Stimulated activated CD4-positive, alpha-beta T cell treated with anti-CD3 and anti-CD28 coated beads, Interleukin-4, amount 100 ng/mL, for 48 hours (primary cell): ENCODE measurements around the gene ZNF615.
"Not testable (repeated sequence)": the region's sequence is repeated elsewhere in the genome, so short reads cannot be mapped to it uniquely, and the experiment has no call there.

Experiments
- DNase-seq, 2 donors: peaks; one replicate each; pipeline ENCODE4 v3.0.0-alpha.2; 2020; ENCODE audit warnings: low read depth in 2 of 2

ZNF615 gene

DNA sequence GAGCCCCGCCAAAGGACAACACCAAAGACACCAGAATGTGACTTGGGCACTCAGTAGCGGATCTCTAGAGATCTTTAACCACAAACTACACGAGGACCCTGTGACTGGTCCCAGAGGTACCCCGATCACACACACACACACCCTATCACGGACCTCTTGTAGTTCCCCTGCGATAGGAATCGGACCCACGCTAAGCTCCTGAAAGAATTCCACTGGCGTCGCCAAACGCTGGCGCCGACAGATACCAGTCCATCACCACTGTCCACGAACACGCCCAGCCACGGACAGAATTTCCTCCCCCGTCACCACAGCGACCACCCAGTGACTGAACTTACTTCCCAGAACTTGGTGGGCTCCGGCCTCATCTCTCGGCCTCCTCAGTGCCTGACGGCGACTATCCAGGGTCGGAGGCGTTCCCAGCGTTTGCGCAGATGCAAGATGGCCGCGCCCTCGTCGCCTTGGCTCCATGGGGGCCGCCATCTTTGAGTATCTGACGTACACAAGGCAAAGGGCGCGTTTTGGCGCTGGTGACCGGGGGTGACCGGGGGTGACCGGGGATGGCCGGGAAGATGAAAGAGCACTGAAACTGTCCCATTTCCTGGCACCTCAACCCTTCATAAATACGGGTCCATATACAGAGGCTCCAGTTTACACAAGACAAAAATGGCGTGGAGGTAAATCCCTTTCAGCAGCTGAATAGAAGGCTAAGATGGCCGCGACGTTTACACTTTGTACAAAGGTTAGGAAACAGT is at the start of gene ZNF615:
ZNF615 (minus strand) TSS at position 406 of the 752 bp plus-strand sequence. CDS start 4,500 bp downstream, outside the sequence.
- peak; percentile 83 for DNase-seq

GRCh38 chr19:52056480-52056879 is 48.5 kb upstream of the ZNF615 start:
- not testable (repeated sequence) for DNase-seq

DNA sequence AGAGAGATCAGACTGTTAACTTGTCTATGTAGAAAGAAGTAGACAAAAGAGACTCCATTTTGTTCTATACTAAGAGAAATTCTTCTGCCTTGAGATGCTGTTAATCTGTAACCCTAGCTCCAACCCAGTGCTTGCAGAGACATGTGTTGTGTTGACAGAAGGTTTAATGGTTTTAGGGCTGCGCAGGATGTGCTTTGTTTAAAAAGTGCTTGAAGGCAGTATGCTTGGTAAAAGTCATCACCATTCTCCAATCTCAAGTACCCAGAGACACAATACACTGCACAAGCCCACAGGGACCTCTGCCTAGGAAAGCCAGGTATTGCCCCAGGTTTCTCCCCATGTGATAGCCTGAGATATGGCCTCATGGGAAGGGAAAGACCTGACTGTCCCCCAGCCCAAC is 43.7 kb upstream of the ZNF615 start:
- DNase-seq: not testable (repeated sequence)

GRCh38 chr19:52048555-52049501 is 40.8 kb upstream of the ZNF615 start, which contains the start of gene ZNF432:
Gene ZNF432, minus strand, starts transcription at chr19:52048838. Its CDS starts 1,970 bp downstream, at chr19:52046868.
- DNase-seq: peak; percentile 66 to 77

DNA sequence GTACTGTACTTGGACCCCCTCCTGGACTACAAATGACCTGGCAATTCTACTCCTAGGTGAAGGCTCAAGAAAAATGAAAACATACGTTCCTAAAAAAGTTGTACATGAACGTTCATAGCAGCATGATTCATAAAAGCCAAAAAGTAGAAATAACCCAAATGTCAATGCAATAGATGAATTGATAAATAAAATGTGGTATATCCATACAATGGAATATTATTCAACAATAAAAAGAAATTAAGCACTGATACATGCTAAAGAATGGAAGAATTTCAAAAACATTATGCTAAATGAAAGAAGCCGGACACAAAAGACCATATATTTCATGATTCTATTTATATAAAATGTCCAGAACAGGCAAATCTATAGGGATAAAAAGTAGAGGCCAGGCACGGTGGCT is 31.2 kb upstream of the ZNF615 start:
- DNase-seq: no peak

DNA sequence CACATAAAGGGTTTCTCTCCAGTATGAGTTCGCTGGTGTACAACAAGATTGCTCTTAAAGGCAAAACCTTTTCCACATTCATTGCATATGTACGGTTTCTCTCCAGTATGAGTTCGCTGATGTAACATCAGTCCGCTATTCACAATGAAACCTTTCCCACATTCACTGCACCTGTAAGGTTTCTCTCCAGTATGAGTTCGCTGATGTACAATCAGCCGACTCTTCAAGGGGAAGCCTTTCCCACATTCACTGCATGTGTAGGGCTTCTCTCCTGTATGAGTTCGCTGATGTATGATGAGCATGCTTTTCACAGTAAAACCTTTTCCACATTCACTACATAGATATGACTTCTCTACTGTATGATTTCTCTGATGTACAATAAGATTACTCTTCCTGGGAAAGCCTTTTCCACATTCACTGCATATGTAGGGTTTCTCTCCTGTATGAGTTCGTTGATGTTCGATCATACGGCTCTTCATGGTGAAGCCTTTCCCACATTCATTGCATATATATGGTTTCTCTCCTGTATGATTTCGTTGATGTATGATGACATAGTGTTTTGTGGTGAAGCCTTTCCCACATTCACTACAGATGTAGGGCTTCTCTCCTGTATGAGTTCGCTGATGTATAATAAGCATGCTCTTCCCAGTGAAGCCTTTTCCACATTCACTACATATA is 26.2 kb upstream of the ZNF615 start:
- DNase-seq: no peak

DNA sequence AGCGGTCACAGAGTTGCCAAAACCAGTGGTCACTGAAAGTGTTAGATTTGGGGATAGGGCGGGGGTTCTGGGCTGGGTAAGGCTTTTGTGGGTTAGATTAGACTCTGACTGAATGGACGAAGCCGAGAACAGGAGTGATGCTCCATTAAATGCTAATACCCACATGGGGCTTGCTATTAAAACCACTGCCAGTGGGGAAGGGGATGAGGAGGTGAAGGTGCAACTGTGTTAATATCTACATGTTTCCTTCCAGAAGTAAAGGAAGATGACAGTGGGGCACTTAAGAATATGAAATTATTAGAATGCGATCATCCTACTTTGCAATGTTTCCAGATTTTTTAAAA is 20.7 kb upstream of the ZNF615 start:
- DNase-seq: no peak

DNA sequence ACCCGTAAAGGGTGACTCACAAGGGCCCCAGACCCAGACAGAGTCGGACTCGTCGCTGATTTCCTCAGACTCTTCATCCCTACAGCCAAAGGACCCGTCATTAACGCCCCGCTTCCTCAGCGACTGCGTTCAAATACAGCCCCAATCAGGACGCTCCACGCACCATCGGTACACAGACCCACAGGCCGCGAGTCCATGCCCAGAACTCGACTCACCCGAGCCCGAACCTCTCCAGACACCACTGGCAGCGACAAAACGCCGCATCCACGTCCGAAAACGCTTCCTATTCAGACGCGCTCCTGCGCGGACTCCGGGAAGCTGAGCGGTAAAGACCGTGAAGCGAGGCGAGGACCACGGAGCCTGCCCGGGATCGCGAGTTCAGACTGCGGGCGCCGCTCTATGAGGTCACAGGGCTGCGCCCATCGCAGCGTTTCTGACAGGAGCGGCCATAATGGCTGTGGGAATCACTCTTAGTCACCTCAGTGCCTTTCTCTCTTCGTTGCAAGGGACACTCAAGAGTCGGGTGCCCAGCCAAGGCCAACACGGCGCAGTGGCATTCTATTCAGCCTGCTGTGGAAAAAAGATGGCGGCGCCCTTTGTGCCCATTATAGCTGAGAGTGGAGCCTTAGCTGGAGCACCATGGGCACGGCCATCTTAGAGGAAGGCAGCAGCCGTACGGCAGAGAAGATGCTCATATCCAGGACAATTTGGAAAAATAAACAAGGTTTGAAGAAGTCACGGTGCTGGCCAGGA is 20.2 kb upstream of the ZNF615 start, which contains the start of gene ZNF614:
ZNF614 (minus strand) TSS at position 353 of the 753 bp plus-strand sequence. CDS start 2,634 bp downstream, outside the sequence.
- peak; percentile 77 to 82 for DNase-seq

DNA sequence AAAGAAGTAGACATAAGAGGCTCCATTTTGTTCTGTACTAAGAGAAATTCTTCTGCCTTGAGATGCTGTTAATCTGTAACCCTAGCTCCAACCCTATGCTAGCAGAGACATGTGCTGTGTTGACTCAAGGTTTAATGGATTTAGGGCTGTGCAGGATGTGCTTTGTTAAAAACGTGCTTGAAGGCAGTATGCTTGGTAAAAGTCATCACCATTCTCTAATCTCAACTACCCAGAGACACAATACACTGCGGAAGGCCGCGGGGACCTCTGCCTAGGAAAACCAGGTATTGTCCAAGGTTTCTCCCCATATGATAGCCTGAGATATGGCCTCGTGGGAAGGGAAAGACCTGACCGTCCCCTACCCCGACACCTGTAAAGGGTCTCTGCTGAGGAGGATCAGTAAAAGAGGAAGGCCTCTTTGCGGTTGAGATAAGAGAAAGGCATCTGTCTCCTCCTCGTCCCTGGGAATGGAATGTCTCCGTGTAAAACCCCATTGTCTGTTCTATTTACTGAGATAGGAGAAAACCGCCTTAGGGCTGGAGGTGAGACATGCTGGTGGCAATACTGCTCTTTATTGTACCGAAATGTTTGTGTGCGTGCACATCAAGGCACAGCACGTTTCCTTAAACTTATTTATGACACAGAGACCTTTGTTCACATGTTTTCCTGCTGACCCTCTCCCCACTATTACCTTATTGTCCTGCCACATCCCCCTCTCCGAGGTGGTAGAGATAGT is 18.4 kb upstream of the ZNF615 start:
- not testable (repeated sequence) for DNase-seq

DNA sequence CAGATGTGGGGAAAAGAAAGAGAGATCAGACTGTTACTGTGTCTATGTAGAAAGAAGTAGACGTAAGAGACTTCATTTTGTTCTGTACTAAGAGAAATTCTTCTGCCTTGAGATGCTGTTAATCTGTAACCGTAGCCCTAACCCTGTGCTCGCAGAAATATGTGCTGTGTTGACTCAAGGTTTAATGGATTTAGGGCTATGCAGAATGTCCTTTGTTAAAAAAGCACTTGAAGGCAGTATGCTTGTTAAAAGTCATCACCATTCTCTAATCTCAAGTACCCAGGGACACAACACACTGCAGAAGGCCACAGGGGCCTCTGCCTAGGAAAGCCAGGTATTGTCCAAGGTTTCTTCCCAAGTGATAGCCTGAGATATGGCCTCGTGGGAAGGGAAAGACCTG is 16.5 kb upstream of the ZNF615 start:
- not testable (repeated sequence) for DNase-seq

GRCh38 chr19:52022193-52022592 is 14.2 kb upstream of the ZNF615 start:
- no peak for DNase-seq

GRCh38 chr19:52020506-52020905 is 12.5 kb upstream of the ZNF615 start:
- no peak for DNase-seq

DNA sequence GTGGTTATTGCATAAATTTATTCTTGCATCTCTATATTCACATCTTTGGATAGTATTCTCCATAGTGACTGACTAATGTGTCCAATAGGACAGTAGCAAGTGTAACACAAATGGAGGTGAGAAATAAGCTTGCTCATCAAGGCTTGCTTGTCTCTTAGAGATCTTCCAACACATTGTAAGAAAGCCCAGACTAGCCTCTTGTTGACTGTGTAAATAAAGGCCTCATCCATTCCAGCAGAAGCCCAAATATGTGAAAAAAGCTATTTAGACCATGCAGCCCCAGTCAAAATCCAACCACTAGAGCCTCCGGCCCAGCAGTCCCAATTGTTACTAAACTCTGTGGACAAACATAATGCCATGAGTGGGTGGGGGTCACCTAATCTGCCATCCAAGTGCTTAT is 2.7 kb upstream of the ZNF615 start:
- no peak for DNase-seq

GRCh38 chr19:52007451-52007805 is 583 bp downstream of the ZNF615 start:
- DNase-seq: no peak

DNA sequence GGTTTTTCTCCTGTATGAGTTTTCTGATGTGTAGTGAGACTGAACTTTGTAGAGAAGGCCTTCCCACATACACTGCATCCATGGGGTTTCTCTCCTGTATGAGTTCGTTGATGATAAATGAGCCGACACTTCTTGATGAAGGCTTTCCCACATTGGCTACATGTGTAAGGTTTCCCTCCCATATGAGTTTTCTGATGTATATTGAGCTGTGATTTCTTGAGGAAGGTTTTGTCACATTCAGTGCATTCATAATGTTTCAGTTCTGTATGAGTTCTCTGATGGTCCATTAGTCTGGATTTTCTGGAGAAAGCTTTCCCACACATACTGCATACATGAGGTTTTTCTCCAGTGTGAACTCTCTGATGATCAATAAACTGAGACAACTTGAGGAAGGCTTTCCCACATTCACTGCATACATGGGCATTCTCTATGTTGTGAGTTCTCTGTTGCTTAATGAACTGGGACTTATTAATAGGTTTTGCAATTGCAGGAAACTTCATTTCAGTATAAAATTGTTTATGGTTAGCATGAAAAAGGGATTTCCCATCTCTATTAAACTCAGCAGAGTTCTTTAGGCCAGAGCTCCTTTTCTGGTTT is 13.9 kb downstream of the ZNF615 start:
- no peak for DNase-seq

GRCh38 chr19:51993422-51993821 is 14.6 kb downstream of the ZNF615 start:
- no peak for DNase-seq

GRCh38 chr19:51986309-51987291 is 21.4 kb downstream of the ZNF615 start, which contains the start of gene ZNF350:
Gene ZNF350, minus strand, starts transcription at chr19:51986840. Its CDS starts 12,480 bp downstream, at chr19:51974360.
- peak; percentile 68 to 79 for DNase-seq

GRCh38 chr19:51983361-51983760 is 24.6 kb downstream of the ZNF615 start:
- no peak for DNase-seq

DNA sequence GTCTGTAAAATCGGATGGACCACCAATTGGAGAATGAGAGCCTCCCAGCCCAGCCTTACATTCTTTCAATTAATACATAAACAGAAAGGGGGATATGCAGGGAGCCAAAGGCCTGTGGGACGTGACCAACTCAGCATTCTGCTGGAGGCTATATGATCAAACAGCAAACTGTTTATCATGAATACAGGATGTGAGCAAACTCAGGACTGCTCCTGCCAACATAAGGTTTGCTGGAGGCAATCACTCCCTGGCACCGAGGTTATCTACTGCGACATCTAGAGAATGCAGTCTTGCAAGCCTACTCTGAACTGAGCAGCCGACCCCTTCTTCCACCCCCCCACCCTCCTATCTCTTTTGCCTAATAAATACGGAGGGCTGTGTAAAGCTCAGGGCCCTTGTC is 27.1 kb downstream of the ZNF615 start:
- DNase-seq: not testable (repeated sequence)
